ENCODE data around the gene ENPP3. TPM values are rescaled to one million over a fixed set of nuclear protein-coding genes. Genes with fewer than 3 reads are reported as not detected.

Gene ENPP3
- total RNA-seq, 2 experiments from 2014 or later, result 0.22 to 0.34 TPM

DNA sequence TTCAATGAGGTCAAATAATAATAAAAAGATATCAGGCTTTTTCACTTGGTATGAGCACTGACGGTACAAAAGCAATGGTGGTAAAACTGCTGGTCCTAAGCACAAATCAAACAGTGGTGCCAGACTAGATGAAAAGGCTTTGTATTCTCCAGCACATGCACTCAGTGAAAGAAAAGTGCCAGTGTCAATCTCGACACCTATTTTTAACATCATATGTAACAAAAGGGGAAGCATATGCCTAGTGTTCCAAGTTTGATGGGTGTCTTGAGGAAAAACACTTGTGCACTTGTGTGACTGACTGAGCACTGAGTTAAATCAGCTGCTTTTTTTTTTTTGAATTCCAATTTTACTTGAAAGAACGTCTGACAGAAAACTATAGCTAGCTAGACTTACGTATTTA lies 36.4 kb upstream of the ENPP3 start:
- Mint-ChIP-seq H3K27me3 (no peaks in the 10 kb centered on the region), H3K4me3 (no peak overlapping the region), H3K4me1 (ENCODE audit: low read depth) (no peaks in the 10 kb centered on the region), H3K27ac (no peak overlapping the region), H3K9me3 (no peaks in the 10 kb centered on the region), H3K36me3 (ENCODE audit: low read depth) (peaks cover 86% of the 10 kb centered on the region)
- POLR2A ChIA-PET, result interaction anchor here (1.4 kb wide), 1 partner anchor 27 kb away, joined by 3 read pairs; no protein-coding TSS in a partner anchor
- H3K27me3 ChIP-seq (ENCODE audit: control insufficient read depth in 1 of 2, insufficient read depth in 2 of 2, low read length in 2 of 2), result no peaks in the 10 kb centered on the region
- DNase-seq, result no peak
- H3K4me3 ChIP-seq (ENCODE audit: low read length), result no peak overlapping the region
- TF ChIP-seq, protein P1, sequence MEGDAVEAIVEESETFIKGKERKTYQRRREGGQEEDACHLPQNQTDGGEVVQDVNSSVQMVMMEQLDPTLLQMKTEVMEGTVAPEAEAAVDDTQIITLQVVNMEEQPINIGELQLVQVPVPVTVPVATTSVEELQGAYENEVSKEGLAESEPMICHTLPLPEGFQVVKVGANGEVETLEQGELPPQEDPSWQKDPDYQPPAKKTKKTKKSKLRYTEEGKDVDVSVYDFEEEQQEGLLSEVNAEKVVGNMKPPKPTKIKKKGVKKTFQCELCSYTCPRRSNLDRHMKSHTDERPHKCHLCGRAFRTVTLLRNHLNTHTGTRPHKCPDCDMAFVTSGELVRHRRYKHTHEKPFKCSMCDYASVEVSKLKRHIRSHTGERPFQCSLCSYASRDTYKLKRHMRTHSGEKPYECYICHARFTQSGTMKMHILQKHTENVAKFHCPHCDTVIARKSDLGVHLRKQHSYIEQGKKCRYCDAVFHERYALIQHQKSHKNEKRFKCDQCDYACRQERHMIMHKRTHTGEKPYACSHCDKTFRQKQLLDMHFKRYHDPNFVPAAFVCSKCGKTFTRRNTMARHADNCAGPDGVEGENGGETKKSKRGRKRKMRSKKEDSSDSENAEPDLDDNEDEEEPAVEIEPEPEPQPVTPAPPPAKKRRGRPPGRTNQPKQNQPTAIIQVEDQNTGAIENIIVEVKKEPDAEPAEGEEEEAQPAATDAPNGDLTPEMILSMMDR (IDR thresholded peaks at IDR 0.05), result no peak
- H3K4me1 ChIP-seq (ENCODE audit: insufficient read depth, low read length), result no peaks in the 10 kb centered on the region
- H3K9me3 ChIP-seq (ENCODE audit: control insufficient read depth in 1 of 2, insufficient read depth in 1 of 2, low read length in 2 of 2), result no peaks in the 10 kb centered on the region
- H3K36me3 ChIP-seq (ENCODE audit: insufficient read depth, low read length), result peaks cover 97% of the 10 kb centered on the region
- intact Hi-C loops (cut with DNase I, micrococcal nuclease), result no loop called here
- no peak overlapping the region for H3K27ac ChIP-seq (ENCODE audit: low read depth in 1 of 2, low read length in 2 of 2)
- ATAC-seq (ENCODE audit: poor library complexity), result no peak
- CTCF ChIA-PET, result interaction anchor here (3.2 kb wide), 1 partner anchor 28 kb away, joined by 11 read pairs; the partner anchor contains the start of gene MED23

- intact Hi-C loops (cut with DNase I, micrococcal nuclease), result no loop called here
- Histone ChIP-seq H3K9me3 (ENCODE audit: control insufficient read depth in 1 of 2, insufficient read depth in 1 of 2, low read length in 2 of 2) (no peaks in the 10 kb centered on the region), H3K36me3 (ENCODE audit: insufficient read depth, low read length) (peaks cover 92% of the 10 kb centered on the region), H3K4me1 (ENCODE audit: insufficient read depth, low read length) (no peaks in the 10 kb centered on the region), H3K27ac (ENCODE audit: low read depth in 1 of 2, low read length in 2 of 2) (no peak overlapping the region), H3K27me3 (ENCODE audit: control insufficient read depth in 1 of 2, insufficient read depth in 2 of 2, low read length in 2 of 2) (no peaks in the 10 kb centered on the region), H3K4me3 (ENCODE audit: low read length) (no peak overlapping the region)
- Mint-ChIP-seq H3K4me1 (ENCODE audit: low read depth) (no peaks in the 10 kb centered on the region), H3K4me3 (no peak overlapping the region), H3K27ac (no peak overlapping the region), H3K27me3 (no peaks in the 10 kb centered on the region), H3K9me3 (no peaks in the 10 kb centered on the region), H3K36me3 (ENCODE audit: low read depth) (peaks cover 83% of the 10 kb centered on the region)
- ATAC-seq (ENCODE audit: poor library complexity) (no peak), DNase-seq (no peak)
- TF ChIP-seq, protein P1 (IDR thresholded peaks at IDR 0.05), result no peak
- ChIA-PET CTCF (interaction anchor here (3.2 kb wide), 1 partner anchor 26 kb away, joined by 11 read pairs; the partner anchor contains the start of gene MED23), POLR2A (interaction anchor here (0.5 to 2.0 kb wide), 2 partner anchors 25 to 1151 kb away, joined by 3 to 4 read pairs; partner anchors contain the start of gene MED23)
Observed at GRCh38 chr6:131602781-131603312, 34.3 kb upstream of the ENPP3 start.

- Mint-ChIP-seq H3K4me3 (no peak overlapping the region), H3K27ac (no peak overlapping the region), H3K36me3 (ENCODE audit: low read depth) (peaks cover 91% of the 10 kb centered on the region), H3K4me1 (ENCODE audit: low read depth) (peaks cover 5% of the 10 kb centered on the region), H3K27me3 (no peaks in the 10 kb centered on the region), H3K9me3 (no peaks in the 10 kb centered on the region)
- DNase-seq (no peak), ATAC-seq (ENCODE audit: poor library complexity) (no peak)
- ChIA-PET POLR2A (no interaction called here), CTCF (interaction anchor here (1.5 to 3.3 kb wide), 2 partner anchors 15 to 22 kb away, joined by 5 to 13 read pairs; partner anchors contain the start of gene MED23)
- H3K27ac ChIP-seq (ENCODE audit: low read depth in 1 of 2, low read length in 2 of 2), result no peak overlapping the region
- H3K4me1 ChIP-seq (ENCODE audit: insufficient read depth, low read length), result no peaks in the 10 kb centered on the region
- H3K27me3 ChIP-seq (ENCODE audit: control insufficient read depth in 1 of 2, insufficient read depth in 2 of 2, low read length in 2 of 2), result no peaks in the 10 kb centered on the region
- H3K36me3 ChIP-seq (ENCODE audit: insufficient read depth, low read length), result peaks cover 85% of the 10 kb centered on the region
- no peaks in the 10 kb centered on the region for H3K9me3 ChIP-seq (ENCODE audit: control insufficient read depth in 1 of 2, insufficient read depth in 1 of 2, low read length in 2 of 2)
- TF ChIP-seq, protein P1 (IDR thresholded peaks at IDR 0.05), result no peak
- H3K4me3 ChIP-seq (ENCODE audit: low read length), result no peak overlapping the region
- intact Hi-C loops (cut with DNase I, micrococcal nuclease), result no loop called here
Observed at GRCh38 chr6:131613296-131613925, 23.7 kb upstream of the ENPP3 start.

Data from CD4-positive, alpha-beta T cell (primary cell).